HL-60 (cell line): ENCODE data around the gene CSTF1.

Source experiments
- POLR2AphosphoS5 ChIP-seq: IDR thresholded peaks from 2 replicates; pipeline ENCODE4 v1.6.1; 2012; ENCODE audit warnings: low read depth
- TF ChIP-seq, protein P1 (sequence below): IDR thresholded peaks from one replicate; pipeline ENCODE4 v1.5.1; 2011; ENCODE audit warnings: low read length, control low read depth, inconsistent platforms; ENCODE audit not compliant: insufficient read depth

DNA sequence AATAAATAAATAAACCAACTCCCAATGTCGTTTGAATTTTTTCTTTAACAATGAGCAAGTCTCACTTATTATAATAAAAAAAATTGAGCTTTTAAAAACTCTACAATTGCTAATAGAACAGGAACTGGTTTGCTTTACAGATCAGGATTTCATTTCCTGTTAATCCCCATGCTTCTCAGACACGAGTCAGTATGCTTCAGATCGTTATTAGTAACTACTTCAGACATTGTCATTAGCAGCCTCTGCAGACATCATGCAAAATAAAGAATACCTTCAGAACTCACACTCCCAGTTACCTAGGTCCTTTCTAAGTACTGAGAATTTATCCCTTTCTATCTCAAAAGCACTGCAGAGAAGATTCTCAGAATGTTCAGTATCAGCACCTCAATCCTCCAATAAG, 43.7 kb upstream of the CSTF1 start:
- TF ChIP-seq, protein P1, sequence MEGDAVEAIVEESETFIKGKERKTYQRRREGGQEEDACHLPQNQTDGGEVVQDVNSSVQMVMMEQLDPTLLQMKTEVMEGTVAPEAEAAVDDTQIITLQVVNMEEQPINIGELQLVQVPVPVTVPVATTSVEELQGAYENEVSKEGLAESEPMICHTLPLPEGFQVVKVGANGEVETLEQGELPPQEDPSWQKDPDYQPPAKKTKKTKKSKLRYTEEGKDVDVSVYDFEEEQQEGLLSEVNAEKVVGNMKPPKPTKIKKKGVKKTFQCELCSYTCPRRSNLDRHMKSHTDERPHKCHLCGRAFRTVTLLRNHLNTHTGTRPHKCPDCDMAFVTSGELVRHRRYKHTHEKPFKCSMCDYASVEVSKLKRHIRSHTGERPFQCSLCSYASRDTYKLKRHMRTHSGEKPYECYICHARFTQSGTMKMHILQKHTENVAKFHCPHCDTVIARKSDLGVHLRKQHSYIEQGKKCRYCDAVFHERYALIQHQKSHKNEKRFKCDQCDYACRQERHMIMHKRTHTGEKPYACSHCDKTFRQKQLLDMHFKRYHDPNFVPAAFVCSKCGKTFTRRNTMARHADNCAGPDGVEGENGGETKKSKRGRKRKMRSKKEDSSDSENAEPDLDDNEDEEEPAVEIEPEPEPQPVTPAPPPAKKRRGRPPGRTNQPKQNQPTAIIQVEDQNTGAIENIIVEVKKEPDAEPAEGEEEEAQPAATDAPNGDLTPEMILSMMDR: no peak
- TF ChIP-seq POLR2AphosphoS5: no peak
